ENCODE data around the gene SMARCD2.

SMARCD2 gene

GRCh38 chr17:63827002-63827800 lies 15.3 kb downstream of the SMARCD2 start, which contains the start of the genes FTSJ3 and PSMC5:
TSS of gene FTSJ3 (minus strand) at chr17:63827663. CDS start at chr17:63826902, 761 bp downstream.
TSS of gene PSMC5 (plus strand) at chr17:63827431. CDS start at chr17:63827491, 60 bp downstream.
- DNase-seq (ENCODE audit: low read depth, low spot score): peak; percentile 97
- peak; percentile 48 for TF ChIP-seq CTCF (IDR thresholded peaks at IDR 0.05; ENCODE audit: low read depth, low read length)
- H3K4me3 ChIP-seq (ENCODE audit: low read depth, low read length): peak within 1 kb of the TSS; percentile 96
- in situ Hi-C loops (cut with HindIII; ENCODE audit: low sequenced_read_pairs): no loop called here

- peak; percentile 49 for DNase-seq (ENCODE audit: low read depth, low spot score)
- H3K4me3 ChIP-seq (ENCODE audit: low read depth, low read length): peak overlapping the region; percentile 96
- in situ Hi-C loops (cut with HindIII; ENCODE audit: low sequenced_read_pairs): no loop called here
- no peak for TF ChIP-seq CTCF (IDR thresholded peaks at IDR 0.05; ENCODE audit: low read depth, low read length)
Measured at GRCh38 chr17:63826468-63827001, 15.9 kb downstream of the SMARCD2 start.

GRCh38 chr17:63824362-63824761 lies 18.1 kb downstream of the SMARCD2 start:
- in situ Hi-C loops (cut with HindIII; ENCODE audit: low sequenced_read_pairs): no loop called here
- no peak for TF ChIP-seq CTCF (IDR thresholded peaks at IDR 0.05; ENCODE audit: low read depth, low read length)
- no peak for DNase-seq (ENCODE audit: low read depth, low spot score)
- H3K4me3 ChIP-seq (ENCODE audit: low read depth, low read length): no peak overlapping the region

- DNase-seq (ENCODE audit: low read depth, low spot score): no peak
- in situ Hi-C loops (cut with HindIII; ENCODE audit: low sequenced_read_pairs): no loop called here
- no peak for TF ChIP-seq CTCF (IDR thresholded peaks at IDR 0.05; ENCODE audit: low read depth, low read length)
- no peak overlapping the region for H3K4me3 ChIP-seq (ENCODE audit: low read depth, low read length)
Measured at GRCh38 chr17:63823659-63824331, 18.7 kb downstream of the SMARCD2 start.

- no peak for DNase-seq (ENCODE audit: low read depth, low spot score)
- no peak for TF ChIP-seq CTCF (IDR thresholded peaks at IDR 0.05; ENCODE audit: low read depth, low read length)
- no peak overlapping the region for H3K4me3 ChIP-seq (ENCODE audit: low read depth, low read length)
- in situ Hi-C loops (cut with HindIII; ENCODE audit: low sequenced_read_pairs): no loop called here
Measured at GRCh38 chr17:63822537-63822936, 19.9 kb downstream of the SMARCD2 start.

- no peak overlapping the region for H3K4me3 ChIP-seq (ENCODE audit: low read depth, low read length)
- no peak for DNase-seq (ENCODE audit: low read depth, low spot score)
- in situ Hi-C loops (cut with HindIII; ENCODE audit: low sequenced_read_pairs): no loop called here
- TF ChIP-seq CTCF (IDR thresholded peaks at IDR 0.05; ENCODE audit: low read depth, low read length): no peak
Measured at GRCh38 chr17:63821804-63822203, 20.7 kb downstream of the SMARCD2 start.

All from astrocyte of the spinal cord (primary cell).